Osteocyte (in vitro differentiated cells): ENCODE measurements around the gene WNT7B. TPM values are rescaled to one million over a fixed set of nuclear protein-coding genes. Genes with fewer than 3 reads are reported as not detected.

Experiments used
- DNase-seq: peaks from one replicate; pipeline ENCODE4 v3.0.0; 2021; ENCODE audit warnings: mixed read lengths; ENCODE audit not compliant: unreplicated experiment; ENCODE audit errors: extremely low spot score
- H3K27ac Mint-ChIP-seq: one replicate; pipeline ENCODE4 v1.8.0; 2021; ENCODE audit warnings: mild to moderate bottlenecking, mixed read lengths; ENCODE audit not compliant: unreplicated experiment
- H3K27me3 Mint-ChIP-seq: one replicate; pipeline ENCODE4 v1.8.0; 2021; ENCODE audit warnings: mixed read lengths; ENCODE audit not compliant: unreplicated experiment
- H3K36me3 Mint-ChIP-seq: one replicate; pipeline ENCODE4 v1.8.0; 2021; ENCODE audit warnings: mixed read lengths; ENCODE audit not compliant: unreplicated experiment
- H3K4me1 Mint-ChIP-seq: one replicate; pipeline ENCODE4 v1.8.0; 2021; ENCODE audit warnings: mixed read lengths; ENCODE audit not compliant: unreplicated experiment
- H3K4me3 Mint-ChIP-seq: one replicate; pipeline ENCODE4 v1.8.0; 2021; ENCODE audit warnings: mild to moderate bottlenecking, moderate library complexity, mixed read lengths; ENCODE audit not compliant: unreplicated experiment
- H3K9me3 Mint-ChIP-seq: one replicate; pipeline ENCODE4 v1.8.0; 2021; ENCODE audit warnings: mixed read lengths; ENCODE audit not compliant: unreplicated experiment
- CTCF ChIP-seq: fragments of 200-600 bp; sonication (generic); IDR thresholded peaks from 2 replicates; pipeline ENCODE4 v1.5.0; 2021; ENCODE audit warnings: antibody characterized with exemption, mild to moderate bottlenecking, moderate library complexity
- total RNA-seq: library from RNA; stranded (reverse); gene quantifications from 2 replicates; pipeline ENCODE4 v1.2.1, GENCODE V29; 2021

The WNT7B gene
- total RNA-seq, 1 donor from 2014 or later: 2.3 TPM

DNA sequence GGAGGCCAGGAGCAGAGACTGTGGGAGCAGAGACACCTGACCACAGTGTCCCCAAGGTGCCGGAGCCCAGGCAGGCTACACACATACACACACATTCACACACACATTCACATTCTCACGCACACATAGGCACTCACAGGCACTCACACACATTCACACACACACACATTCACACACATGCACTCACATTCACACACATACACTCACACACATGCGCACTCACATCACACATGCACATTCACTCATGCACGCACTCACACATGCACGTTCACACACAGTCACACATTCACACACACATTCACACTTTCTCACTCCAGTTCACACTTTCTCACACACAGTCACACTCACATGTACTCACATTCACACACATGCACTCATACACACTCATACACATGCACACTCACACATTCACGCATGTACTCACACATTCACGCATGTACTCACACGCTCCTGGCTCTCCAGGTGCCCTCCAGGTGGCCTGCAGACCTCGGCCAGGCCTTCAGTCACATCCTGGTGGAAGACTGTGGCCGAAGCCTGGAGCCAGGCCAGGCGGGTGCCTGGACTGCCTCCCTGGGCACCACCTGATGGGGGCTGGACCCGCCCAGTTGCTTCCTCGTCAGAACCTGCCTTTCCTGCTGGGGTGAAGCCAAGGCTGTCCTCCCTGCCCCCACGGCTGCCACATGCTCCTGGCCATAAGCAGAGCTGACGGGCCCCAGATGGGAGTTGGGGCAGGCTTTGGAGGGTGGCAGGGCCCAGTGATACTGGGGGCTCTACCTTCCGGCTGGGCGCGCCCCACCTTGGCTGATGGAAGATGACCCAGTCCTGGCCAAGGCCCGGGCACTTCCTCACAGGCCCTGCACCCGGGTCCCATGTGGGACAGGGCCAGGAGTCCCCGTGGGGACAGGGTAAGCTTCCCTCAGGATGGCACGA, 89.5 kb downstream of the WNT7B start:
- no peak overlapping the region for H3K27ac Mint-ChIP-seq
- H3K4me1 Mint-ChIP-seq: no peaks in the 10 kb centered on the region

GRCh38 chr22:45886540-45886939, 90.4 kb downstream of the WNT7B start:
- H3K4me1 Mint-ChIP-seq: no peaks in the 10 kb centered on the region
- no peak for DNase-seq
- no peaks in the 10 kb centered on the region for H3K36me3 Mint-ChIP-seq
- H3K27ac Mint-ChIP-seq: no peak overlapping the region
- no peak for TF ChIP-seq CTCF
- no peaks in the 10 kb centered on the region for H3K27me3 Mint-ChIP-seq
- H3K9me3 Mint-ChIP-seq: no peaks in the 10 kb centered on the region
- H3K4me3 Mint-ChIP-seq: no peak overlapping the region

More for the DNA sequence above, 89.5 kb downstream of the WNT7B start:
- no peaks in the 10 kb centered on the region for H3K36me3 Mint-ChIP-seq
- no peak for TF ChIP-seq CTCF
- no peaks in the 10 kb centered on the region for H3K9me3 Mint-ChIP-seq
- no peak overlapping the region for H3K4me3 Mint-ChIP-seq
- DNase-seq: no peak
- H3K27me3 Mint-ChIP-seq: no peaks in the 10 kb centered on the region

DNA sequence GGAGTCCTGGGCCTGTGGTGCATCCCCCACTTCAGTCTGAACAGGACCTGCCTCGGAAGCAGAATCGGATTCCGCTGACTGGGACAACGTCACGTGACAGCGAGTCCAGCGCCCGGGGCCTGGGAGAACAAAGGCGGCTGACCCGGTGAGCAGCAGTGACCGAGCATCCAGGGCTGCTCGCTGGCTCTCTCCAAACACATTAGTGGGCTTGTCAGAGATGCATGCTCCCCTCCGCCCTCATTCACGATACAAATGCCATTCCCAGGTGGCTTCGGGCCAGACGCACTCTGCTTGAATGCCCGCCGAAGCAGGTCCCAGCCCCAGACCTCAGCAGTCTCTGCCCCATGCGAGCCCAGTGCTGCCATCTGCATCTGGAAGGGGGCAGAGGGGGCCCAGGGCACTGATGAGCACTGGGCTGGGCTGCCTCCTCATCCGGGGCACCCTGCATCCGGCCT, 91.0 kb downstream of the WNT7B start:
- H3K36me3 Mint-ChIP-seq: no peaks in the 10 kb centered on the region
- no peaks in the 10 kb centered on the region for H3K4me1 Mint-ChIP-seq
- no peak for TF ChIP-seq CTCF
- H3K27me3 Mint-ChIP-seq: no peaks in the 10 kb centered on the region
- no peak overlapping the region for H3K27ac Mint-ChIP-seq
- no peak for DNase-seq
- H3K4me3 Mint-ChIP-seq: no peak overlapping the region
- no peaks in the 10 kb centered on the region for H3K9me3 Mint-ChIP-seq

DNA sequence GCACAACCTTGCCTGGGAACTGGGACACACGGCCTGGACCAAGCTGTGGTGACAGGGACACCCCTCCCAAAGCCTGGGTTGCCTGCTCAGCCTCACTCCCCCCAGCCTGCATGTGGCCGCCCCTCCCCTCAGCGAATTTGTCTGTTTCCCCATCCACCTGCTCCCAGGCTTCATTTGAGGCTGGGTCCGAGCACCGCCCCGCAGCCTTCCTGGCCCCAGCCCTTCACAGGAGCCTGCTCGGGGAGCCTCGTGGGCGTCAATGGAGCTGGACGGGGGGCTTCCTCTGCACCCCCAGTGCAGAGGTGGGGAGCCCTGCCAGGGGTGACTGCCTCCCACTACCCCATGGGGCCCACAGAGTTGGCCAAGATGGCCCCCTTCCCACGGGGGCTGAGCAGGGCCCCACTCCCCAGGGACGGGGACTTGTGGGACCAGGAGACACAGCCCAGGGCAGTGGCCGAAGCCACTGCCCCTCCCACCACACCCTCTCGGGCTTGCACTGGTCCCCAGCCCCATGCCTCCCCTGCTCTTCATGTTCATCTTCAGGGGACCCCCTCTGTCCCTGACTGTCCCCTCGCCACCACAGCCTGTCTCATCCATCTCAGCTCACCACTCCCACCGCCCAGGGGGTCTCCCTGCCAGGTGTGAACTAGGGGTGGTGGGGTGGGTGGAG, 91.7 kb downstream of the WNT7B start:
- no peaks in the 10 kb centered on the region for H3K9me3 Mint-ChIP-seq
- DNase-seq: no peak

More for the DNA sequence above, 91.7 kb downstream of the WNT7B start:
- Mint-ChIP-seq H3K4me1 (no peaks in the 10 kb centered on the region), H3K27ac (no peak overlapping the region), H3K36me3 (no peaks in the 10 kb centered on the region), H3K27me3 (no peaks in the 10 kb centered on the region), H3K4me3 (no peak overlapping the region)
- TF ChIP-seq CTCF: no peak
